Tibial nerve (tissue), 3 donors: ENCODE data around the gene DIP2C.

Source experiments
- POLR2A ChIP-seq, 2 donors: fragments of 450-650 bp; IDR thresholded peaks; one replicate each; pipeline ENCODE4 v1.6.1; 2017; ENCODE audit warnings: antibody characterized with exemption in 2 of 2, mild to moderate bottlenecking in 2 of 2, moderate library complexity in 2 of 2
- TF ChIP-seq, protein P1 (sequence below), 5 experiments: fragments of 200-600 bp in 3 of 5; fragments of 450-650 bp in 2 of 5; sonication (generic) in 3 of 5; IDR thresholded peaks; one replicate each; pipeline ENCODE4 v1.5.1; 2016 to 2019; ENCODE audit warnings: antibody characterized with exemption in 5 of 5, mild to moderate bottlenecking in 3 of 5, moderate library complexity in 2 of 5

DNA sequence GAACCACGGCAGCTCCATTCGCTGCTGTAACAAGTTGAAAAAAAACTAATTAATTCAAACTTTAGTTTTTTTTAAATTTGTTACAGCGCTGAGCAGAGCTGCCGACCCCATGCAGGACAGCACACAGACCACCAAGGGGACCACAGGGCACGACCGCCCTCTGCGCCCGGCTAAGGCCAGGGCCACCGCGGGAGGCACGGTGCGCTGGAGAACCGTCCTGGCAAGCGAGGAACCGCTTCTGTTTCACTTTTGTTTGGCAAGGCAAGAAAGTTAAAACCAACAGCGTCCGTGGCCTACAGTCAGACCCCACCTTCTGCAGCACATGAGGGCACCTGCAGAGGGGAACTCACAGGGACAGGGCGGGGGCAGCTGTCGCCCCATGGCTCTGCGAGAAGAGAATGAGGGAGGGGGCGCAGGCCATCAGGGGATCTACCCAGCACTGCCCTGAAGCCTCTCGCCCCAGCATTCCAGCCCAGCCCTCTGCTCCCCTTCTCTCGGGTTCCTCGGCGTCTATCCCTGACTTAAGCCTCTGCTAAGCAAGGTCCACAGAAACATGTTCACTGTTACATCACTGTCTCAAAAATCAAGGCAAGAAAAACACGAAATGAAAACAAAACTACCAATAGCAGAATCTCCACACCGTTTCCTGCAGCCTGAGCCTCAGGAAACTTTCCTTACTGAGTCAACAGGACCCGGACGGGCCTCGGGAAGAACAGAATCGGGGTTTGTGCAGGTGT, 204.4 kb downstream of the DIP2C start:
- TF ChIP-seq, protein P1, sequence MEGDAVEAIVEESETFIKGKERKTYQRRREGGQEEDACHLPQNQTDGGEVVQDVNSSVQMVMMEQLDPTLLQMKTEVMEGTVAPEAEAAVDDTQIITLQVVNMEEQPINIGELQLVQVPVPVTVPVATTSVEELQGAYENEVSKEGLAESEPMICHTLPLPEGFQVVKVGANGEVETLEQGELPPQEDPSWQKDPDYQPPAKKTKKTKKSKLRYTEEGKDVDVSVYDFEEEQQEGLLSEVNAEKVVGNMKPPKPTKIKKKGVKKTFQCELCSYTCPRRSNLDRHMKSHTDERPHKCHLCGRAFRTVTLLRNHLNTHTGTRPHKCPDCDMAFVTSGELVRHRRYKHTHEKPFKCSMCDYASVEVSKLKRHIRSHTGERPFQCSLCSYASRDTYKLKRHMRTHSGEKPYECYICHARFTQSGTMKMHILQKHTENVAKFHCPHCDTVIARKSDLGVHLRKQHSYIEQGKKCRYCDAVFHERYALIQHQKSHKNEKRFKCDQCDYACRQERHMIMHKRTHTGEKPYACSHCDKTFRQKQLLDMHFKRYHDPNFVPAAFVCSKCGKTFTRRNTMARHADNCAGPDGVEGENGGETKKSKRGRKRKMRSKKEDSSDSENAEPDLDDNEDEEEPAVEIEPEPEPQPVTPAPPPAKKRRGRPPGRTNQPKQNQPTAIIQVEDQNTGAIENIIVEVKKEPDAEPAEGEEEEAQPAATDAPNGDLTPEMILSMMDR (IDR thresholded peaks at IDR 0.05) = no peak
- no peak for TF ChIP-seq POLR2A (IDR thresholded peaks at IDR 0.05)
